ENCODE results near the gene CDK5RAP1.
A peak's percentile ranks its signal among the peaks of the same experiment; 100 is the strongest.
"Not testable (repeated sequence)": the region's sequence is repeated elsewhere in the genome, so short reads cannot be mapped to it uniquely, and the experiment has no call there.

Gene CDK5RAP1

GRCh38 chr20:33442136-33443005 lies 41.1 kb upstream of the CDK5RAP1 start:
- no peak for DNase-seq (ENCODE audit: low read depth)
- H3K4me3 ChIP-seq (ENCODE audit: low read depth, low read length): peak overlapping the region; percentile 67
- TF ChIP-seq CTCF (IDR thresholded peaks at IDR 0.05; ENCODE audit: control insufficient read depth, extremely low read depth, insufficient read depth): no peak

GRCh38 chr20:33441142-33441955 lies 40.0 kb upstream of the CDK5RAP1 start:
- no peak for TF ChIP-seq CTCF (IDR thresholded peaks at IDR 0.05; ENCODE audit: control insufficient read depth, extremely low read depth, insufficient read depth)
- no peak for DNase-seq (ENCODE audit: low read depth)
- no peak overlapping the region for H3K4me3 ChIP-seq (ENCODE audit: low read depth, low read length)

- H3K4me3 ChIP-seq (ENCODE audit: low read depth, low read length); DNase-seq (ENCODE audit: low read depth): not testable (repeated sequence)
Measured at GRCh38 chr20:33440562-33440961, 39.2 kb upstream of the CDK5RAP1 start.

GRCh38 chr20:33438481-33438880 lies 37.2 kb upstream of the CDK5RAP1 start:
- DNase-seq (ENCODE audit: low read depth): no peak
- no peak for TF ChIP-seq CTCF (IDR thresholded peaks at IDR 0.05; ENCODE audit: control insufficient read depth, extremely low read depth, insufficient read depth)
- H3K4me3 ChIP-seq (ENCODE audit: low read depth, low read length): no peak overlapping the region

GRCh38 chr20:33437141-33437911 lies 36.0 kb upstream of the CDK5RAP1 start:
- no peak for DNase-seq (ENCODE audit: low read depth)
- TF ChIP-seq CTCF (IDR thresholded peaks at IDR 0.05; ENCODE audit: control insufficient read depth, extremely low read depth, insufficient read depth): no peak
- H3K4me3 ChIP-seq (ENCODE audit: low read depth, low read length): no peak overlapping the region

GRCh38 chr20:33434434-33434833 lies 33.1 kb upstream of the CDK5RAP1 start:
- no peak overlapping the region for H3K4me3 ChIP-seq (ENCODE audit: low read depth, low read length)
- no peak for DNase-seq (ENCODE audit: low read depth)
- no peak for TF ChIP-seq CTCF (IDR thresholded peaks at IDR 0.05; ENCODE audit: control insufficient read depth, extremely low read depth, insufficient read depth)

Data from LNCaP clone FGC (cell line).